ENCODE data around the gene SMYD3.

SMYD3 gene

GRCh38 chr1:245926888-245927287 lies 580.2 kb downstream of the SMYD3 start:
- no peak for DNase-seq

GRCh38 chr1:245923215-245923614 lies 583.9 kb downstream of the SMYD3 start:
- DNase-seq, result no peak

GRCh38 chr1:245921417-245921816 lies 585.7 kb downstream of the SMYD3 start:
- no peak for DNase-seq

- no peak for DNase-seq
Observed at GRCh38 chr1:245917403-245917802, 589.7 kb downstream of the SMYD3 start.

GRCh38 chr1:245915841-245916240 lies 591.2 kb downstream of the SMYD3 start:
- no peak for DNase-seq

- no peak for DNase-seq
Observed at GRCh38 chr1:245915406-245915805, 591.7 kb downstream of the SMYD3 start.

GRCh38 chr1:245908543-245908942 lies 598.5 kb downstream of the SMYD3 start:
- DNase-seq, result no peak

GRCh38 chr1:245906207-245906606 lies 600.9 kb downstream of the SMYD3 start:
- DNase-seq, result no peak

- no peak for DNase-seq
Observed at GRCh38 chr1:245903851-245904250, 603.2 kb downstream of the SMYD3 start.

- no peak for DNase-seq
Observed at GRCh38 chr1:245901565-245901964, 605.5 kb downstream of the SMYD3 start.

- DNase-seq, result no peak
Observed at GRCh38 chr1:245901037-245901436, 606.0 kb downstream of the SMYD3 start.

GRCh38 chr1:245898581-245898980 lies 608.5 kb downstream of the SMYD3 start:
- DNase-seq, result no peak

- DNase-seq, result no peak
Observed at GRCh38 chr1:245896258-245896657, 610.8 kb downstream of the SMYD3 start.

GRCh38 chr1:245895455-245895959 lies 611.6 kb downstream of the SMYD3 start:
- no peak for DNase-seq

GRCh38 chr1:245894843-245895242 lies 612.2 kb downstream of the SMYD3 start:
- DNase-seq, result no peak

- DNase-seq, result no peak
Observed at GRCh38 chr1:245893025-245893424, 614.1 kb downstream of the SMYD3 start.

GRCh38 chr1:245888809-245889208 lies 618.3 kb downstream of the SMYD3 start:
- peak; percentile 44 for DNase-seq

- DNase-seq, result no peak
Observed at GRCh38 chr1:245887829-245888228, 619.2 kb downstream of the SMYD3 start.

GRCh38 chr1:245881767-245882391 lies 625.2 kb downstream of the SMYD3 start:
- DNase-seq, result no peak

- DNase-seq, result no peak
Observed at GRCh38 chr1:245880754-245881403, 626.2 kb downstream of the SMYD3 start.

GRCh38 chr1:245879091-245879490 lies 628.0 kb downstream of the SMYD3 start:
- no peak for DNase-seq

GRCh38 chr1:245878585-245878984 lies 628.5 kb downstream of the SMYD3 start:
- DNase-seq, result no peak

GRCh38 chr1:245877976-245878375 lies 629.1 kb downstream of the SMYD3 start:
- DNase-seq, result no peak

- DNase-seq, result no peak
Observed at GRCh38 chr1:245876586-245876985, 630.5 kb downstream of the SMYD3 start.

Data from CD4-positive, alpha-beta T cell treated with Interleukin-21 for 1 hour (primary cell).